Loucy (cell line): Measurements from ENCODE around the gene CUX1.
"Not testable (repeated sequence)": the region's sequence is repeated elsewhere in the genome, so short reads cannot be mapped to it uniquely, and the experiment has no call there.

Experiments used
- H2AFZ ChIP-seq: fragments of 200-600 bp; sonication (generic); 2 replicates; pipeline ENCODE4 v1.6.0; 2016; ENCODE audit warnings: antibody characterized with exemption, mild to moderate bottlenecking, low read length, moderate library complexity
- H3F3A ChIP-seq: fragments of 200-600 bp; 2 replicates; pipeline ENCODE4 v1.6.0; 2016; ENCODE audit warnings: antibody characterized with exemption, low read depth, mild to moderate bottlenecking
- H3K27me3 ChIP-seq: fragments of 200-600 bp; sonication (generic); 2 replicates; pipeline ENCODE4 v1.6.1; 2014; ENCODE audit warnings: low read length, mild to moderate bottlenecking; ENCODE audit not compliant: insufficient read depth, poor library complexity, severe bottlenecking
- H3K36me3 ChIP-seq: fragments of 200-600 bp; sonication (generic); 2 replicates; pipeline ENCODE4 v1.6.1; 2016; ENCODE audit warnings: low read length; ENCODE audit not compliant: insufficient read depth
- H3K4me1 ChIP-seq: fragments of 200-600 bp; sonication (generic); 2 replicates; pipeline ENCODE4 v1.5.1; 2014; ENCODE audit warnings: low read length, mild to moderate bottlenecking; ENCODE audit not compliant: insufficient read depth, poor library complexity, severe bottlenecking
- H3K4me2 ChIP-seq: fragments of 200-600 bp; sonication (generic); 2 replicates; pipeline ENCODE4 v1.6.0; 2014; ENCODE audit warnings: antibody characterized with exemption, low read length, low read depth, mild to moderate bottlenecking; ENCODE audit not compliant: poor library complexity, severe bottlenecking
- H3K4me3 ChIP-seq: fragments of 200-600 bp; sonication (generic); 2 replicates; pipeline ENCODE4 v1.5.1; 2014; ENCODE audit warnings: low read length, mild to moderate bottlenecking, mixed read lengths; ENCODE audit not compliant: poor library complexity, severe bottlenecking
- H3K79me2 ChIP-seq: fragments of 200-600 bp; sonication (generic); 2 replicates; pipeline ENCODE4 v1.6.1; 2014; ENCODE audit warnings: low read length; ENCODE audit not compliant: insufficient read depth
- H3K9ac ChIP-seq: fragments of 200-600 bp; sonication (generic); 2 replicates; pipeline ENCODE4 v1.6.0; 2014; ENCODE audit warnings: mild to moderate bottlenecking, low read depth, low read length, moderate library complexity; ENCODE audit not compliant: poor library complexity, severe bottlenecking
- H3K9me2 ChIP-seq: fragments of 200-600 bp; sonication (generic); replicated peaks from 2 replicates; pipeline ENCODE4 v1.6.1; 2016; ENCODE audit warnings: low read depth, low read length, mixed read lengths
- H3K9me3 ChIP-seq: fragments of 200-600 bp; sonication (generic); 2 replicates; pipeline ENCODE4 v1.6.1; 2014; ENCODE audit warnings: mild to moderate bottlenecking, antibody characterized with exemption, low read length, low read depth; ENCODE audit not compliant: insufficient read depth
- H4K20me1 ChIP-seq: fragments of 200-600 bp; sonication (generic); 2 replicates; pipeline ENCODE4 v1.6.0; 2014; ENCODE audit warnings: antibody characterized with exemption, low read length, mild to moderate bottlenecking; ENCODE audit not compliant: insufficient read depth, poor library complexity, severe bottlenecking
- CTCF ChIP-seq: fragments of 200-600 bp; sonication (generic); conservative IDR thresholded peaks from 2 replicates; pipeline ENCODE4 v1.5.1; 2014; ENCODE audit warnings: mild to moderate bottlenecking, antibody characterized with exemption, low read length
- EZH2phosphoT487 ChIP-seq: fragments of 200-600 bp; IDR thresholded peaks from 2 replicates; pipeline ENCODE4 v1.6.1; 2018; ENCODE audit warnings: antibody characterized with exemption, mild to moderate bottlenecking, moderate library complexity, borderline replicate concordance

CUX1 gene

GRCh38 chr7:101985903-101986734 lies 168.7 kb downstream of the CUX1 start:
- Histone ChIP-seq H3K9me2 (no peaks in the 10 kb centered on the region), H3K27me3 (no peaks in the 10 kb centered on the region), H3F3A (no peaks in the 10 kb centered on the region), H3K36me3 (peaks cover 22% of the 10 kb centered on the region; the same call in 1 of the 2 replicates), H3K79me2 (peaks cover 68% of the 10 kb centered on the region), H2AFZ (no peak overlapping the region), H3K9me3 (no peaks in the 10 kb centered on the region), H3K9ac (no peak overlapping the region), H3K4me1 (peaks cover 16% of the 10 kb centered on the region), H3K4me2 (no peak overlapping the region), H3K4me3 (no peak overlapping the region), H4K20me1 (peaks cover 22% of the 10 kb centered on the region)
- TF ChIP-seq CTCF (no peak), EZH2phosphoT487 (no peak)

- H3K9me3 ChIP-seq = no peaks in the 10 kb centered on the region
- H3K4me3 ChIP-seq = no peak overlapping the region
- H3F3A ChIP-seq = no peaks in the 10 kb centered on the region
- no peaks in the 10 kb centered on the region for H3K27me3 ChIP-seq
- H3K4me2 ChIP-seq = no peak overlapping the region
- peaks cover 22% of the 10 kb centered on the region for H4K20me1 ChIP-seq
- H3K9ac ChIP-seq = no peak overlapping the region
- H3K36me3 ChIP-seq = peaks cover 22% of the 10 kb centered on the region; the same call in 1 of the 2 replicates
- no peaks in the 10 kb centered on the region for H3K9me2 ChIP-seq
- peaks cover 75% of the 10 kb centered on the region for H3K79me2 ChIP-seq
- H2AFZ ChIP-seq = no peak overlapping the region
- peaks cover 11% of the 10 kb centered on the region for H3K4me1 ChIP-seq
- no peak for TF ChIP-seq CTCF
- no peak for TF ChIP-seq EZH2phosphoT487
Measured at GRCh38 chr7:101987494-101987893, 170.1 kb downstream of the CUX1 start.

GRCh38 chr7:101988060-101988459 lies 170.6 kb downstream of the CUX1 start:
- not testable (repeated sequence) for H2AFZ ChIP-seq, H3K4me2 ChIP-seq, H3K9ac ChIP-seq, H3K4me3 ChIP-seq, H3K9me2 ChIP-seq, H3F3A ChIP-seq, H3K9me3 ChIP-seq, H3K27me3 ChIP-seq
- Histone ChIP-seq H3K36me3 (peaks cover 19% of the 10 kb centered on the region; the same call in 1 of the 2 replicates), H4K20me1 (peaks cover 22% of the 10 kb centered on the region), H3K4me1 (peaks cover 11% of the 10 kb centered on the region), H3K79me2 (peaks cover 72% of the 10 kb centered on the region)

- no peaks in the 10 kb centered on the region for H3K9me2 ChIP-seq
- H3K36me3 ChIP-seq = peaks cover 15% of the 10 kb centered on the region; the same call in 1 of the 2 replicates
- H4K20me1 ChIP-seq = peaks cover 18% of the 10 kb centered on the region
- H3K4me2 ChIP-seq = no peak overlapping the region
- no peak overlapping the region for H2AFZ ChIP-seq
- H3K4me3 ChIP-seq = no peak overlapping the region
- no peak for TF ChIP-seq EZH2phosphoT487
- no peak for TF ChIP-seq CTCF
- H3K79me2 ChIP-seq = peaks cover 70% of the 10 kb centered on the region
- no peaks in the 10 kb centered on the region for H3K9me3 ChIP-seq
- no peak overlapping the region for H3K9ac ChIP-seq
- H3K4me1 ChIP-seq = peaks cover 11% of the 10 kb centered on the region
- no peaks in the 10 kb centered on the region for H3K27me3 ChIP-seq
- no peaks in the 10 kb centered on the region for H3F3A ChIP-seq
Measured at GRCh38 chr7:101988513-101988912, 171.1 kb downstream of the CUX1 start.
